H54 (cell line): ENCODE data around the gene PPP1CA.

Experiments
- DNase-seq: peaks from one replicate; pipeline ENCODE4 v3.0.0; 2011; ENCODE audit warnings: low spot score, mixed read lengths; ENCODE audit not compliant: insufficient read length
- FAIRE-seq: peaks from 3 replicates; lab custom pipeline; 2011; peaks lifted over from hg19 to GRCh38; lab: Jason Lieb, UNC
- POLR2A ChIP-seq: IDR thresholded peaks from 2 replicates; pipeline ENCODE4 v1.6.1; 2011; ENCODE audit warnings: low read depth, mild to moderate bottlenecking, low read length

The PPP1CA gene

DNA sequence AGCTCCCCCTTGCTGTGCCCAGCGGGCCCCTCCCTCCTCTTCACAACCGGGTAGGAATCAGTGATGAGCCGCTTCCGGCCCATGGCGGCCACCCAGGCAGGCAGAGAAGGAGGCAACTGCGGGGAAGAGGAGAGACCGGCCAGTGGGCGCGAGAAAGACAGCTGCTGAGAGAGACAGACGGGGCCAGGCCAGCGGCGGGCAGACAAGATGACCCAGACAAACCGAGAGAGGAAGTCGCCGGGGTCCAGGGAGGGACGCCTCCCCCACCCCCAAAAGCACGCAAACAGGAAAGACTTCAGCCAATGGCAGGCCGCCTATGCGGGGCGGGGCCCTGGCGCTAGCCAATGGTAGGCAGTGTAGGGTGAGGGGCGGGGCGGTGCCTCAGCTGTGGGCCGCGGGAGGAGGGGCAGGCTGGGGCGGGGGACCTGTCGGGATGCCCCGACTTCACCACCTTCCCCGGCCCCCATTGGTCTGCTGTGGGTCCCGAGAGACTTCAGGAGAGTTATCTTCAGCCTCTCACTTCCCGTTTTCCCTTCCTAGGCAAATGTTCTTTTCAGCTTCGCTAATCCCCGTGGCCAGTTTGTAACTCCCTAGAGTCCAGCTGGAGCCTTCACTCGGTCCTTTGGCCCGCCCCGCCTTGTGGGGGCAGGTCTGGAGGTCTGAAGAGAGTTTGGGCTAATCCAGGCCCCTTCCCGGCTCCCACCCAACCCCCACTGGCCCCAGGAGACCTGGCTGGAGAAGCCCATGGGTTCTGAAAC is 48.2 kb downstream of the PPP1CA start, which contains the start of gene POLD4:
Gene POLD4 (minus strand): TSS at position 230 of the 758 bp plus-strand sequence. CDS start 147 bp downstream, at position 83.
- DNase-seq, result peak; percentile 76
- peak; percentile 79 for TF ChIP-seq POLR2A
- no peak for FAIRE-seq

- FAIRE-seq, result no peak
- DNase-seq, result no peak
- TF ChIP-seq POLR2A, result peak; percentile 19; the same call in 1 of the 2 replicates
Measured at GRCh38 chr11:67352546-67353316, 48.9 kb downstream of the PPP1CA start.

GRCh38 chr11:67351275-67352005 is 50.2 kb downstream of the PPP1CA start:
- peak; percentile 77 for DNase-seq
- no peak for FAIRE-seq

GRCh38 chr11:67349928-67350465 is 51.7 kb downstream of the PPP1CA start:
- FAIRE-seq, result no peak
- DNase-seq, result no peak
- TF ChIP-seq POLR2A, result no peak

More at GRCh38 chr11:67351275-67352005, 50.2 kb downstream of the PPP1CA start:
- TF ChIP-seq POLR2A, result no peak

- no peak for TF ChIP-seq POLR2A
- FAIRE-seq (no peak), DNase-seq (no peak)
Measured at GRCh38 chr11:67349457-67349856, 52.2 kb downstream of the PPP1CA start.

- FAIRE-seq, result no peak
- TF ChIP-seq POLR2A, result no peak
- DNase-seq, result no peak
Measured at GRCh38 chr11:67349036-67349435, 52.6 kb downstream of the PPP1CA start.
